ENCODE data around the gene SMARCD2.

The SMARCD2 gene

GRCh38 chr17:63848834-63849689, 6.6 kb upstream of the SMARCD2 start:
- peak; percentile 95 to 96 for DNase-seq

- no peak for DNase-seq
These were observed 5.2 kb upstream of the SMARCD2 start for GRCh38 chr17:63847525-63848249.

GRCh38 chr17:63845509-63845908, 3.0 kb upstream of the SMARCD2 start:
- no peak for DNase-seq

GRCh38 chr17:63843910-63844677, 1.6 kb upstream of the SMARCD2 start:
- no peak for DNase-seq

GRCh38 chr17:63843387-63843888, 953 bp upstream of the SMARCD2 start:
- peak; percentile 48 to 70 for DNase-seq

GRCh38 chr17:63842173-63842539, 329 bp downstream of the SMARCD2 start:
- no peak for DNase-seq

- DNase-seq: no peak
These were observed 924 bp downstream of the SMARCD2 start for GRCh38 chr17:63841350-63842172.

GRCh38 chr17:63840591-63841349, 1.7 kb downstream of the SMARCD2 start:
- DNase-seq: no peak

- no peak for DNase-seq
These were observed 3.8 kb downstream of the SMARCD2 start for GRCh38 chr17:63838631-63839171.

- DNase-seq: no peak
These were observed 4.4 kb downstream of the SMARCD2 start for GRCh38 chr17:63837962-63838600.

- DNase-seq: no peak
These were observed 5.0 kb downstream of the SMARCD2 start for GRCh38 chr17:63837480-63837879.

GRCh38 chr17:63836811-63837210, 5.7 kb downstream of the SMARCD2 start:
- no peak for DNase-seq

GRCh38 chr17:63835167-63835720, 7.2 kb downstream of the SMARCD2 start:
- DNase-seq: no peak

- peak; percentile 70 to 75 for DNase-seq
These were observed 7.9 kb downstream of the SMARCD2 start for GRCh38 chr17:63834431-63835166.

- no peak for DNase-seq
These were observed 8.6 kb downstream of the SMARCD2 start for GRCh38 chr17:63833741-63834373.

- no peak for DNase-seq
These were observed 9.3 kb downstream of the SMARCD2 start for GRCh38 chr17:63833026-63833740.

GRCh38 chr17:63832455-63832854, 10.0 kb downstream of the SMARCD2 start:
- DNase-seq: no peak

- DNase-seq: no peak
These were observed 10.5 kb downstream of the SMARCD2 start for GRCh38 chr17:63832014-63832413.
